GM12878 (cell line): ENCODE results near the gene UTP11. TPM values are rescaled to one million over a fixed set of nuclear protein-coding genes. Genes with fewer than 3 reads are reported as not detected.
A peak's percentile ranks its signal among the peaks of the same experiment; 100 is the strongest.

Experiments
- ATAC-seq: fragments of 200-7000 bp; cut with Tn5 transposase; 3 replicates; pipeline ENCODE4 v1.9.1; 2020; ENCODE audit warnings: mild to moderate bottlenecking, moderate library complexity
- BruUV-seq: library from RNA; stranded (reverse); fragments of 400-500 nt; replicated peaks from 2 replicates; lab custom pipeline; 2021; lab: Mats Ljungman, UMichigan
- CTCF ChIA-PET: fragments of 300-600 bp; sonication (Branson Sonifier 250); formaldehyde crosslinking; extraction: SDS; loops from one replicate; lab custom pipeline; 2021; ENCODE audit warnings: inconsistent platforms; lab: Yijun Ruan, JAX
- POLR2A ChIA-PET: fragments of 350-600 bp; formaldehyde crosslinking; extraction: SDS; loops from one replicate; lab custom pipeline; 2021; ENCODE audit warnings: inconsistent platforms; lab: Charles Lee
- RAD21 ChIA-PET: fragments of 300-600 bp; sonication (Branson Sonifier 250); formaldehyde crosslinking; loops from one replicate; lab custom pipeline; 2023; ENCODE audit warnings: antibody characterized with exemption; ENCODE audit not compliant: unreplicated experiment; lab: Charles Lee
- SMC1A ChIA-PET: fragments of 300-600 bp; sonication (Branson Sonifier 250); formaldehyde crosslinking; loops from one replicate; lab custom pipeline; 2023; ENCODE audit not compliant: unreplicated experiment, uncharacterized antibody; lab: Charles Lee
- DNase-seq: peaks from one replicate; pipeline ENCODE4 v3.0.0-alpha.2; 2011; ENCODE audit warnings: low read depth, low spot score
- FAIRE-seq: peaks from 3 replicates; lab custom pipeline; 2011; peaks lifted over from hg19 to GRCh38; lab: Jason Lieb, UNC
- H2AFZ ChIP-seq: 2 replicates; pipeline ENCODE4 v1.6.0; 2011; ENCODE audit warnings: low read depth, low read length, control low read depth; ENCODE audit not compliant: control insufficient read depth
- H3K27ac ChIP-seq: 2 replicates; pipeline ENCODE4 v1.5.1; 2011; ENCODE audit warnings: control low read depth; ENCODE audit not compliant: control insufficient read depth, insufficient read depth
- H3K27me3 ChIP-seq, 2 experiments: replicated peaks in 1 of 2; 2 replicates each; pipeline versions ENCODE4 v1.6.0 to v1.6.1; 2011; ENCODE audit warnings: low read length in 1 of 2; ENCODE audit not compliant: control insufficient read depth in 2 of 2, insufficient read depth in 2 of 2
- H3K36me3 ChIP-seq, 2 experiments: 2 replicates each; pipeline ENCODE4 v1.5.1; 2011; ENCODE audit warnings: low read length in 1 of 2; ENCODE audit not compliant: control insufficient read depth in 2 of 2, insufficient read depth in 2 of 2
- H3K4me1 ChIP-seq: 2 replicates; pipeline ENCODE4 v1.6.1; 2011; ENCODE audit warnings: mild to moderate bottlenecking, low read length, moderate library complexity, mixed read lengths; ENCODE audit not compliant: control insufficient read depth, insufficient read depth
- H3K4me2 ChIP-seq: 2 replicates; pipeline ENCODE4 v1.6.0; 2011; ENCODE audit warnings: control low read depth; ENCODE audit not compliant: control insufficient read depth, insufficient read depth
- H3K4me3 ChIP-seq: fragments of 200-600 bp; sonication (generic); 2 replicates; pipeline ENCODE4 v1.5.1; 2016
- H3K79me2 ChIP-seq: 2 replicates; pipeline ENCODE4 v1.6.0; 2011; ENCODE audit warnings: low read length; ENCODE audit not compliant: control insufficient read depth, insufficient read depth
- H3K9ac ChIP-seq: 2 replicates; pipeline ENCODE4 v1.8.0; 2011; ENCODE audit warnings: low read length, control low read depth, mixed read lengths; ENCODE audit not compliant: control insufficient read depth, insufficient read depth
- H3K9me3 ChIP-seq: replicated peaks from 3 replicates; pipeline ENCODE4 v1.5.1; 2011; ENCODE audit warnings: mild to moderate bottlenecking, low read length; ENCODE audit not compliant: control insufficient read depth, insufficient read depth
- H4K20me1 ChIP-seq: 2 replicates; pipeline ENCODE4 v1.6.0; 2011; ENCODE audit not compliant: control insufficient read depth, insufficient read depth
- ATF3 ChIP-seq: IDR thresholded peaks from 2 replicates; pipeline ENCODE4 v1.6.1; 2011; ENCODE audit warnings: low read depth, mild to moderate bottlenecking, low read length, moderate library complexity, borderline replicate concordance; ENCODE audit errors: extremely low read depth
- BACH1 ChIP-seq: fragments of 450-650 bp; IDR thresholded peaks from 2 replicates; pipeline ENCODE4 v1.6.1; 2017; ENCODE audit warnings: mild to moderate bottlenecking, borderline replicate concordance
- BCL3 ChIP-seq: IDR thresholded peaks from 2 replicates; pipeline ENCODE4 v1.6.1; 2011; ENCODE audit warnings: borderline replicate concordance, low read depth, mild to moderate bottlenecking, moderate library complexity, low read length; ENCODE audit not compliant: insufficient read depth, poor library complexity, severe bottlenecking
- MEF2B ChIP-seq: fragments of 450-650 bp; IDR thresholded peaks from 2 replicates; pipeline ENCODE4 v1.6.1; 2018; ENCODE audit warnings: mild to moderate bottlenecking, moderate library complexity; ENCODE audit not compliant: partially characterized antibody, poor library complexity, severe bottlenecking
- NR2C1 ChIP-seq: fragments of 450-650 bp; IDR thresholded peaks from 2 replicates; pipeline ENCODE4 v1.6.1; 2017; ENCODE audit warnings: antibody characterized with exemption, mild to moderate bottlenecking, moderate library complexity
- PBX3 ChIP-seq: IDR thresholded peaks from 2 replicates; pipeline ENCODE4 v1.6.1; 2011; ENCODE audit warnings: mild to moderate bottlenecking, low read depth, low read length, moderate library complexity; ENCODE audit not compliant: insufficient replicate concordance
- SKIL ChIP-seq: fragments of 450-650 bp; IDR thresholded peaks from 2 replicates; pipeline ENCODE4 v1.6.1; 2017; ENCODE audit warnings: mild to moderate bottlenecking, low read depth, inconsistent platforms; ENCODE audit not compliant: poor library complexity, severe bottlenecking
- ZNF687 ChIP-seq: fragments of 450-650 bp; IDR thresholded peaks from 2 replicates; pipeline ENCODE4 v1.6.1; 2017; ENCODE audit warnings: mild to moderate bottlenecking, moderate library complexity
- WGBS: methylation state at CpG from one replicate; pipeline ENCODE4 v1.1.6; 2016; ENCODE audit warnings: low lambda C conversion rate; ENCODE audit not compliant: insufficient replicate concordance, insufficient coverage; ENCODE audit errors: missing lambda C conversion rate; 5-methylcytosine and 5-hydroxymethylcytosine counted together
- in situ Hi-C: fragments of 300-500 bp; cut with MboI; formaldehyde crosslinking; loops from 9 replicates; pipeline ENCODE4 v1.14.3; 2018; ENCODE audit warnings: mixed read lengths
- intact Hi-C: fragments of 100-400 bp; cut with micrococcal nuclease; formaldehyde crosslinking; loops from one replicate; pipeline ENCODE4 v1.14.2; 2022; ENCODE audit not compliant: unreplicated experiment
- polyA plus RNA-seq, 11 experiments: library from polyadenylated mRNA; depleted of rRNA in 4 of 11; unstranded in 6 of 11; stranded (reverse) in 5 of 11; fragments of >200 nt; fragmentation: Nextera tagmentation in 4 of 11; fragmentation: Illumina TruSeq in 1 of 11; extraction: Ambion mirVana in 4 of 11; extraction: Trizol in 1 of 11; gene quantifications; 1 replicate in 1 of 11; 2 replicates in 10 of 11; pipeline versions ENCODE4 v1.2.1 to v1.2.3, GENCODE V29; 2011 to 2016; ENCODE audit warnings: inconsistent platforms in 2 of 11, missing spikeins in 2 of 11, low read depth in 1 of 11
- total RNA-seq, 4 experiments: library from RNA; depleted of rRNA in 3 of 4; stranded (reverse); fragments of >200 nt in 3 of 4; fragmentation: Illumina TruSeq in 1 of 4; extraction: Trizol in 1 of 4; gene quantifications; 2 replicates each; pipeline versions ENCODE4 v1.2.1 to v1.2.3, GENCODE V29; 2013 to 2021

Gene UTP11
- total and polyA plus RNA-seq, 10 of the 15 experiments (the other 5 are each of a cell fraction or from before 2014, with no cell fraction given), result 34.5 to 146 (median 64.2) TPM

- Histone ChIP-seq H3K79me2 (no peaks in the 10 kb centered on the region), H2AFZ (peak overlapping the region; percentile 83), H3K27me3 (no peaks in the 10 kb centered on the region), H3K36me3 (no peaks in the 10 kb centered on the region), H3K4me3 (no peak overlapping the region), H4K20me1 (no peaks in the 10 kb centered on the region), H3K4me2 (peak overlapping the region; percentile 71), H3K9ac (peak overlapping the region; percentile 21; the same call in 1 of the 2 replicates), H3K9me3 (no peaks in the 10 kb centered on the region), H3K4me1 (peaks cover 15% of the 10 kb centered on the region), H3K27ac (peak overlapping the region; percentile 71)
- CTCF ChIA-PET, result interaction anchor here (0.9 to 3.9 kb wide), 12 partner anchors 8 to 91 kb away, joined by 3 to 71 read pairs (median 6); no protein-coding TSS in a partner anchor
- RAD21 ChIA-PET, result interaction anchor here (0.7 to 8.9 kb wide), 12 partner anchors 10 to 447 kb away, joined by 3 to 73 read pairs (median 6); partner anchors contain the start of gene POU3F1
- intact Hi-C loops (loop anchor here (5.0 kb wide), 1 partner anchor 110 kb away; no protein-coding TSS in a partner anchor), in situ Hi-C loops (no loop called here)
- DNase-seq (peak; percentile 57), FAIRE-seq (peak; percentile 61), ATAC-seq (peak; percentile 92)
- POLR2A ChIA-PET, result interaction anchor here (1.0 to 3.2 kb wide), 9 partner anchors 8 to 34 kb away, joined by 3 to 13 read pairs (median 6); partner anchors contain the start of gene POU3F1
- WGBS, result 2% methylated on average over 7 of the region's 7 CpGs
- no TSS peak for BruUV-seq
- SMC1A ChIA-PET, result interaction anchor here (0.8 to 4.3 kb wide), 14 partner anchors 9 to 112 kb away, joined by 3 to 51 read pairs (median 6); partner anchors contain the start of gene POU3F1
- TF ChIP-seq PBX3 (no peak), NR2C1 (no peak), ZNF687 (no peak), SKIL (peak; percentile 59), MEF2B (peak; percentile 90), BACH1 (no peak; the same call in 1 of the 2 replicates), BCL3 (peak; percentile 56), ATF3 (no peak)
Observed at GRCh38 chr1:38061883-38062328, 49.4 kb downstream of the UTP11 start.
